Lung (tissue), 12 donors: ENCODE data around the gene RAB29. TPM values are rescaled to one million over a fixed set of nuclear protein-coding genes. Genes with fewer than 3 reads are reported as not detected.
A peak's percentile ranks its signal among the peaks of the same experiment; 100 is the strongest.

Experiments used
- ATAC-seq: fragments of 200-7000 bp; cut with Tn5 transposase; one replicate; pipeline ENCODE4 v1.9.1; 2020; ENCODE audit warnings: moderate number of reproducible peaks; ENCODE audit not compliant: insufficient read depth, low FRiP score
- DNase-seq, 3 donors: peaks; one replicate each; pipeline ENCODE4 v3.0.0-alpha.2; 2013 to 2017
- H3K27ac ChIP-seq, 2 donors: one replicate each; pipeline ENCODE4 v1.5.1; 2013; ENCODE audit warnings: mild to moderate bottlenecking in 2 of 2, moderate library complexity in 2 of 2, control low read depth in 1 of 2, inconsistent platforms in 1 of 2, low read depth in 1 of 2, low read length in 1 of 2
- H3K27me3 ChIP-seq, 3 donors: one replicate each; pipeline ENCODE4 v1.5.1; 2013; ENCODE audit warnings: low read length in 2 of 3; ENCODE audit not compliant: control insufficient read depth in 3 of 3, insufficient read depth in 3 of 3
- H3K36me3 ChIP-seq, 4 donors: one replicate each; pipeline ENCODE4 v1.5.1; 2013; ENCODE audit warnings: low read length in 4 of 4, mild to moderate bottlenecking in 1 of 4, moderate library complexity in 1 of 4; ENCODE audit not compliant: control insufficient read depth in 4 of 4, insufficient read depth in 4 of 4
- H3K4me1 ChIP-seq, 5 donors: one replicate each; pipeline ENCODE4 v1.5.1; 2013; ENCODE audit warnings: low read length in 5 of 5, mild to moderate bottlenecking in 2 of 5, moderate library complexity in 1 of 5; ENCODE audit not compliant: control insufficient read depth in 5 of 5, insufficient read depth in 5 of 5
- H3K4me3 ChIP-seq: one replicate; pipeline ENCODE4 v1.5.1; 2013; ENCODE audit warnings: mild to moderate bottlenecking, control low read depth, moderate library complexity
- H3K9ac ChIP-seq, 2 donors: one replicate each; pipeline ENCODE4 v1.5.1; 2013; ENCODE audit warnings: low read length in 2 of 2, control low read depth in 1 of 2; ENCODE audit not compliant: insufficient read depth in 1 of 2
- H3K9me3 ChIP-seq, 4 donors: one replicate each; pipeline ENCODE4 v1.5.1; 2013; ENCODE audit warnings: low read length in 3 of 4, mild to moderate bottlenecking in 1 of 4, moderate library complexity in 1 of 4; ENCODE audit not compliant: control insufficient read depth in 4 of 4, insufficient read depth in 3 of 4
- CTCF ChIP-seq: IDR thresholded peaks from 2 replicates; pipeline ENCODE4 v1.5.1; 2012; ENCODE audit warnings: mild to moderate bottlenecking; ENCODE audit errors: control extremely low read depth, extremely low read depth
- WGBS, 2 donors: extraction: QIAGEN DNeasy Blood & Tissue Kit; methylation state at CpG; one replicate each; pipeline ENCODE4 v1.1.7; 2013; 5-methylcytosine and 5-hydroxymethylcytosine counted together
- polyA plus RNA-seq, 2 donors: library from polyadenylated mRNA; stranded (reverse); fragments of 200-250 nt; gene quantifications; one replicate each; pipeline ENCODE4 v1.2.1, GENCODE V29; 2013
- total RNA-seq, 2 donors: library from RNA; depleted of rRNA in 1 of 2; stranded (reverse); fragments of >200 nt in 1 of 2; gene quantifications; one replicate each; pipeline ENCODE4 v1.2.1, GENCODE V29; 2014 to 2021
- donor health status: control.
- donor health status: control.
- donor health status: Bipolar disorder and iron deficiency.
- donor health status: healthy.
- donor health status: DM: yes; HTN: yes; CAD: no.

The RAB29 gene
- total and polyA plus RNA-seq, 4 donors = 8.7 to 20.0 (median 15.5) TPM

DNA sequence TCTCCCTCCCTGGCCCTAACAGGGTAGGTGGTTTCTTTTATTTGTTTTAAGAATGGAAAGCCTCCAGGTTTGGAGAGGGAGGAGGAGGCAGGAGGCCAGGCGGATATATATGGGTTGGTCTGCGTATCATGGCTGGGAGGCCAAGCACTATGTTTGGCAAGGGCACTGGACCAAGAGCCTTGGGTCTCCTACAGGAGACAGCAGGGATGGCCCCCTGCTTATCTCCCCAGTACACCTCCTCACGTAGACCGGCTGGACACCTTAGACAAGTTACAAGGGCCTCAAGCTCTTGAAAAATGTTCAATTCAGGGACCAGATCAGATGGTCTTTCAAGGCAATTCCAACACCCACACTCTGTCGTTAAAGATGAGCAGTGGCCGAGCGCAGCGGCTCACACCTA, 26.8 kb upstream of the RAB29 start:
- no peak for TF ChIP-seq CTCF
- no peak overlapping the region for H3K9ac ChIP-seq
- 87 to 96% methylated on average over 8 of the region's 8 CpGs for WGBS, 2 donors
- peak overlapping the region in 1 of 2 donors; percentile 30 for H3K27ac ChIP-seq
- H3K4me1 ChIP-seq = peaks cover 0 to 11% (median 4%) of the 10 kb centered on the region in 5 donors
- DNase-seq (no peak), ATAC-seq (no peak)
- H3K27me3 ChIP-seq = no peaks in the 10 kb centered on the region
- no peak overlapping the region for H3K4me3 ChIP-seq
- no peaks in the 10 kb centered on the region for H3K9me3 ChIP-seq
- H3K36me3 ChIP-seq = peaks cover 10 to 23% (median 11%) of the 10 kb centered on the region in 4 donors

- WGBS, 2 donors = 66 to 86% methylated on average over 7 of the region's 7 CpGs
- Histone ChIP-seq H3K4me1 (peaks cover 0 to 11% (median 4%) of the 10 kb centered on the region in 5 donors), H3K27me3 (no peaks in the 10 kb centered on the region), H3K36me3 (peaks cover 14 to 26% (median 17%) of the 10 kb centered on the region in 4 donors), H3K4me3 (no peak overlapping the region), H3K9me3 (no peaks in the 10 kb centered on the region), H3K9ac (no peak overlapping the region), H3K27ac (peak overlapping the region in 1 of 2 donors; percentile 28)
- DNase-seq = peak in 2 of 3 donors; percentile 36 to 78
- no peak for TF ChIP-seq CTCF
- ATAC-seq = no peak
These were observed 25.9 kb upstream of the RAB29 start for GRCh38 chr1:205800981-205801703.

- Histone ChIP-seq H3K27ac (no peak overlapping the region), H3K36me3 (peaks cover 14 to 33% (median 20%) of the 10 kb centered on the region in 4 donors), H3K9me3 (no peaks in the 10 kb centered on the region), H3K4me1 (peaks cover 0 to 11% (median 3%) of the 10 kb centered on the region in 5 donors), H3K4me3 (no peak overlapping the region), H3K27me3 (no peaks in the 10 kb centered on the region), H3K9ac (no peak overlapping the region)
- 74 to 87% methylated on average over 7 of the region's 7 CpGs for WGBS, 2 donors
- peak in 1 of 3 donors; percentile 29 for DNase-seq
- ATAC-seq = no peak
- no peak for TF ChIP-seq CTCF
These were observed 25.1 kb upstream of the RAB29 start for GRCh38 chr1:205800427-205800826.

DNA sequence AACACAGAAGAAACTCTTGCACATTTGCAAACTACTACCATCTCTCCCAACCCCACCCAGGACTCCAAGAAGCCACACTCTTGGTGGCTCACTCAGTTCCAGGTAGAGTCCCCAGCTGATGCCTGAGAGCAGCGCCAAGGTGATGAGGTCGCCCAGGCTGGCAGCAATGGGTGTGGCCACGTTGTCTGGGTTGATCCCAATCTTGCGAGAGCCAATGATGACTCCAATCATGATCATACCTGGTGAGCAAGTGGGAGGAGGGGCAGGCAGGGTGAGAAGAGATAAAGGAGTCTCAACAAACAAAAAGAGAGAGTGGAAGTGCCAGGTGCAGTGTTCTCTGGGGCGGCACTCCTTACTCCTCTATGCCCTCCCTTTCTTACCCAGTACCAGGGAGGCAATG, 23.3 kb upstream of the RAB29 start:
- 74 to 90% methylated on average over 5 of the region's 5 CpGs for WGBS, 2 donors
- ATAC-seq (no peak), DNase-seq (no peak)
- no peak for TF ChIP-seq CTCF
- peaks cover 14 to 43% (median 30%) of the 10 kb centered on the region in 4 donors for H3K36me3 ChIP-seq
- H3K9ac ChIP-seq = no peak overlapping the region
- H3K4me1 ChIP-seq = peaks cover 0 to 11% (median 0%) of the 10 kb centered on the region in 5 donors
- no peaks in the 10 kb centered on the region for H3K9me3 ChIP-seq
- H3K4me3 ChIP-seq = no peak overlapping the region
- no peaks in the 10 kb centered on the region for H3K27me3 ChIP-seq
- no peak overlapping the region for H3K27ac ChIP-seq
